Activated naive CD8-positive, alpha-beta T cell treated with anti-CD3 and anti-CD28 coated beads, Interleukin-2, amount 10 ng/mL, durations not matched to agents 7 days and 5 days (primary cell): ENCODE measurements around the gene PHF2. TPM values are rescaled to one million over a fixed set of nuclear protein-coding genes. Genes with fewer than 3 reads are reported as not detected.

Experiments used
- ATAC-seq: fragments of 150-1000 bp; cut with Tn5 transposase; one replicate; pipeline ENCODE4 v1.10.0; 2021; ENCODE audit warnings: low read depth, moderate library complexity
- POLR2A ChIA-PET: fragments of 350-600 bp; sonication (Branson Sonifier 250); formaldehyde crosslinking; loops from one replicate; lab custom pipeline; 2021; ENCODE audit warnings: antibody characterized with exemption; lab: Charles Lee
- DNase-seq: peaks from one replicate; pipeline ENCODE4 v3.0.0; 2021
- H3K27ac Mint-ChIP-seq: one replicate; pipeline ENCODE4 v1.8.0; 2022; ENCODE audit warnings: mild to moderate bottlenecking, mixed read lengths
- H3K27me3 Mint-ChIP-seq: one replicate; pipeline ENCODE4 v1.8.0; 2022; ENCODE audit warnings: mild to moderate bottlenecking, moderate library complexity, mixed read lengths
- H3K36me3 Mint-ChIP-seq: one replicate; pipeline ENCODE4 v1.8.0; 2021; ENCODE audit warnings: mild to moderate bottlenecking, mixed read lengths
- H3K4me1 Mint-ChIP-seq: one replicate; pipeline ENCODE4 v1.8.0; 2021; ENCODE audit warnings: mixed read lengths
- H3K4me3 Mint-ChIP-seq: one replicate; pipeline ENCODE4 v1.8.0; 2022; ENCODE audit warnings: mild to moderate bottlenecking, moderate library complexity, mixed read lengths
- H3K9me3 Mint-ChIP-seq: one replicate; pipeline ENCODE4 v1.8.0; 2021; ENCODE audit warnings: mixed read lengths
- total RNA-seq, 2 experiments: library from RNA; stranded (reverse); gene quantifications; one replicate each; pipeline ENCODE4 v1.2.3, GENCODE V29; 2021

Gene PHF2
- total RNA-seq, 2 experiments from 2014 or later: 27.9 to 29.5 TPM

GRCh38 chr9:93573516-93573828 is 2.9 kb upstream of the PHF2 start:
- no peak overlapping the region for H3K4me3 Mint-ChIP-seq

GRCh38 chr9:93574091-93574899 is 2.1 kb upstream of the PHF2 start:
- peaks cover 12% of the 10 kb centered on the region for H3K36me3 Mint-ChIP-seq
- POLR2A ChIA-PET: interaction anchor here (0.6 to 2.1 kb wide), 4 partner anchors 8 to 1567 kb away, joined by 3 to 31 read pairs (median 6); no protein-coding TSS in a partner anchor
- H3K4me3 Mint-ChIP-seq: no peak overlapping the region
- H3K27ac Mint-ChIP-seq: no peak overlapping the region
- DNase-seq (peak; percentile 16), ATAC-seq (no peak)
- H3K9me3 Mint-ChIP-seq: peaks cover 10% of the 10 kb centered on the region
- H3K4me1 Mint-ChIP-seq: peaks cover 11% of the 10 kb centered on the region
- H3K27me3 Mint-ChIP-seq: no peaks in the 10 kb centered on the region

More at GRCh38 chr9:93573516-93573828, 2.9 kb upstream of the PHF2 start:
- peaks cover 10% of the 10 kb centered on the region for H3K9me3 Mint-ChIP-seq
- H3K27ac Mint-ChIP-seq: no peak overlapping the region
- H3K27me3 Mint-ChIP-seq: no peaks in the 10 kb centered on the region
- peak; percentile 5 for DNase-seq
- H3K36me3 Mint-ChIP-seq: peaks cover 12% of the 10 kb centered on the region
- no peak for ATAC-seq
- peaks cover 11% of the 10 kb centered on the region for H3K4me1 Mint-ChIP-seq
- POLR2A ChIA-PET: interaction anchor here (0.7 kb wide), 1 partner anchor 591 kb away, joined by 7 read pairs; no protein-coding TSS in a partner anchor

GRCh38 chr9:93574900-93575795 is 1.2 kb upstream of the PHF2 start:
- Mint-ChIP-seq H3K9me3 (peaks cover 10% of the 10 kb centered on the region), H3K4me3 (peak overlapping the region; percentile 90), H3K27me3 (no peaks in the 10 kb centered on the region), H3K27ac (peak overlapping the region; percentile 90), H3K4me1 (peaks cover 14% of the 10 kb centered on the region), H3K36me3 (peaks cover 10% of the 10 kb centered on the region)
- ATAC-seq: no peak
- POLR2A ChIA-PET: interaction anchor here (0.9 to 2.1 kb wide), 5 partner anchors 8 to 621 kb away, joined by 3 to 31 read pairs (median 3); partner anchors contain the start of genes FAM120A and FAM120AOS
- DNase-seq: peak; percentile 26

- H3K4me3 Mint-ChIP-seq: peak overlapping the region; percentile 90
- POLR2A ChIA-PET: interaction anchor here (0.9 to 2.1 kb wide), 5 partner anchors 9 to 621 kb away, joined by 3 to 31 read pairs (median 3); partner anchors contain the start of genes FAM120A and FAM120AOS
Measured at GRCh38 chr9:93575796-93576257, 557 bp upstream of the PHF2 start.

GRCh38 chr9:93577078-93577974 is 942 bp downstream of the PHF2 start:
- ATAC-seq (peak; percentile 10), DNase-seq (peak; percentile 68)
- Mint-ChIP-seq H3K27ac (peak overlapping the region; percentile 82), H3K36me3 (peaks cover 5% of the 10 kb centered on the region), H3K4me3 (peak overlapping the region; percentile 85), H3K9me3 (no peaks in the 10 kb centered on the region), H3K4me1 (peaks cover 16% of the 10 kb centered on the region), H3K27me3 (no peaks in the 10 kb centered on the region)
- POLR2A ChIA-PET: interaction anchor here (0.9 kb wide), 1 partner anchor 11 kb away, joined by 4 read pairs; no protein-coding TSS in a partner anchor

More at GRCh38 chr9:93575796-93576257, 557 bp upstream of the PHF2 start:
- Mint-ChIP-seq H3K4me1 (peaks cover 16% of the 10 kb centered on the region), H3K36me3 (peaks cover 5% of the 10 kb centered on the region), H3K27me3 (no peaks in the 10 kb centered on the region), H3K27ac (peak overlapping the region; percentile 90), H3K9me3 (peaks cover 5% of the 10 kb centered on the region)
- DNase-seq (no peak), ATAC-seq (peak; percentile 50)

GRCh38 chr9:93577975-93578682 is 1.7 kb downstream of the PHF2 start:
- H3K4me1 Mint-ChIP-seq: peaks cover 16% of the 10 kb centered on the region
- peak overlapping the region; percentile 82 for H3K27ac Mint-ChIP-seq
- ATAC-seq (no peak), DNase-seq (peak; percentile 31)
- POLR2A ChIA-PET: interaction anchor here (1.2 kb wide), 1 partner anchor 11 kb away, joined by 8 read pairs; no protein-coding TSS in a partner anchor
- H3K27me3 Mint-ChIP-seq: no peaks in the 10 kb centered on the region
- peaks cover 9% of the 10 kb centered on the region for H3K36me3 Mint-ChIP-seq
- H3K9me3 Mint-ChIP-seq: no peaks in the 10 kb centered on the region
- H3K4me3 Mint-ChIP-seq: peak overlapping the region; percentile 85

GRCh38 chr9:93578844-93579243 is 2.5 kb downstream of the PHF2 start:
- Mint-ChIP-seq H3K27me3 (no peaks in the 10 kb centered on the region), H3K4me3 (no peak overlapping the region), H3K9me3 (no peaks in the 10 kb centered on the region), H3K36me3 (peaks cover 9% of the 10 kb centered on the region), H3K4me1 (peaks cover 16% of the 10 kb centered on the region), H3K27ac (no peak overlapping the region)
- peak; percentile 14 for DNase-seq
- POLR2A ChIA-PET: interaction anchor here (1.2 kb wide), 1 partner anchor 12 kb away, joined by 8 read pairs; no protein-coding TSS in a partner anchor
- ATAC-seq: no peak

GRCh38 chr9:93579711-93580516 is 3.5 kb downstream of the PHF2 start:
- Mint-ChIP-seq H3K27ac (no peak overlapping the region), H3K4me3 (no peak overlapping the region), H3K27me3 (no peaks in the 10 kb centered on the region), H3K9me3 (peaks cover 8% of the 10 kb centered on the region), H3K36me3 (peaks cover 16% of the 10 kb centered on the region), H3K4me1 (peaks cover 14% of the 10 kb centered on the region)
- no peak for ATAC-seq
- DNase-seq: peak; percentile 20
- POLR2A ChIA-PET: no interaction called here

- Mint-ChIP-seq H3K4me1 (peaks cover 11% of the 10 kb centered on the region), H3K27ac (no peak overlapping the region)
- DNase-seq: peak; percentile 18
Measured at GRCh38 chr9:93580654-93581380, 4.4 kb downstream of the PHF2 start.

GRCh38 chr9:93582115-93582514 is 5.7 kb downstream of the PHF2 start:
- DNase-seq: peak; percentile 17

More at GRCh38 chr9:93580654-93581380, 4.4 kb downstream of the PHF2 start:
- POLR2A ChIA-PET: no interaction called here
- ATAC-seq: no peak
- H3K36me3 Mint-ChIP-seq: peaks cover 21% of the 10 kb centered on the region
- no peaks in the 10 kb centered on the region for H3K27me3 Mint-ChIP-seq
- no peak overlapping the region for H3K4me3 Mint-ChIP-seq
- H3K9me3 Mint-ChIP-seq: peaks cover 9% of the 10 kb centered on the region

More at GRCh38 chr9:93582115-93582514, 5.7 kb downstream of the PHF2 start:
- H3K36me3 Mint-ChIP-seq: peaks cover 21% of the 10 kb centered on the region
- H3K9me3 Mint-ChIP-seq: peaks cover 9% of the 10 kb centered on the region
- POLR2A ChIA-PET: interaction anchor here (1.3 kb wide), 1 partner anchor 16 kb away, joined by 8 read pairs; no protein-coding TSS in a partner anchor
- peaks cover 11% of the 10 kb centered on the region for H3K4me1 Mint-ChIP-seq
- H3K27me3 Mint-ChIP-seq: no peaks in the 10 kb centered on the region
- no peak overlapping the region for H3K27ac Mint-ChIP-seq
- no peak for ATAC-seq
- H3K4me3 Mint-ChIP-seq: no peak overlapping the region
